ENCODE data around the gene DDR2. TPM values are rescaled to one million over a fixed set of nuclear protein-coding genes. Genes with fewer than 3 reads are reported as not detected.

Gene DDR2
- total RNA-seq, 1 donor from 2014 or later = 187 TPM

- DNase-seq (ENCODE audit: low spot score) = no peak
These were observed 3.1 kb upstream of the DDR2 start for GRCh38 chr1:162629077-162629627.

GRCh38 chr1:162629651-162630050, 2.6 kb upstream of the DDR2 start:
- DNase-seq (ENCODE audit: low spot score) = no peak

- DNase-seq (ENCODE audit: low spot score) = no peak
These were observed 595 bp upstream of the DDR2 start for GRCh38 chr1:162631546-162632191.

- DNase-seq (ENCODE audit: low spot score) = no peak
These were observed 425 bp downstream of the DDR2 start for GRCh38 chr1:162632698-162633080.

GRCh38 chr1:162633081-162633762, 958 bp downstream of the DDR2 start:
- DNase-seq (ENCODE audit: low spot score) = no peak

- no peak for DNase-seq (ENCODE audit: low spot score)
These were observed 3.2 kb downstream of the DDR2 start for GRCh38 chr1:162635418-162635817.

GRCh38 chr1:162639718-162640117, 7.5 kb downstream of the DDR2 start:
- no peak for DNase-seq (ENCODE audit: low spot score)

GRCh38 chr1:162641114-162641513, 8.8 kb downstream of the DDR2 start:
- DNase-seq (ENCODE audit: low spot score) = no peak

- no peak for DNase-seq (ENCODE audit: low spot score)
These were observed 12.7 kb downstream of the DDR2 start for GRCh38 chr1:162644986-162645314.

GRCh38 chr1:162645666-162646065, 13.4 kb downstream of the DDR2 start:
- DNase-seq (ENCODE audit: low spot score) = no peak

GRCh38 chr1:162649583-162649982, 17.3 kb downstream of the DDR2 start:
- no peak for DNase-seq (ENCODE audit: low spot score)

- DNase-seq (ENCODE audit: low spot score) = no peak
These were observed 22.8 kb downstream of the DDR2 start for GRCh38 chr1:162654915-162655620.

GRCh38 chr1:162656266-162656665, 24.0 kb downstream of the DDR2 start:
- DNase-seq (ENCODE audit: low spot score) = no peak

- DNase-seq (ENCODE audit: low spot score) = no peak
These were observed 28.3 kb downstream of the DDR2 start for GRCh38 chr1:162660574-162660973.

- no peak for DNase-seq (ENCODE audit: low spot score)
These were observed 29.1 kb downstream of the DDR2 start for GRCh38 chr1:162661336-162661735.

- no peak for DNase-seq (ENCODE audit: low spot score)
These were observed 29.7 kb downstream of the DDR2 start for GRCh38 chr1:162662013-162662412.

- no peak for DNase-seq (ENCODE audit: low spot score)
These were observed 30.8 kb downstream of the DDR2 start for GRCh38 chr1:162663086-162663485.

- no peak for DNase-seq (ENCODE audit: low spot score)
These were observed 31.4 kb downstream of the DDR2 start for GRCh38 chr1:162663589-162664106.

- no peak for DNase-seq (ENCODE audit: low spot score)
These were observed 33.9 kb downstream of the DDR2 start for GRCh38 chr1:162666006-162666645.

- DNase-seq (ENCODE audit: low spot score) = no peak
These were observed 35.3 kb downstream of the DDR2 start for GRCh38 chr1:162667381-162668080.
